Peyer's patch (tissue), 4 donors: ENCODE measurements around the gene KCNIP4. TPM values are rescaled to one million over a fixed set of nuclear protein-coding genes. Genes with fewer than 3 reads are reported as not detected.

Source experiments
- DNase-seq, 3 donors: peaks; one replicate each; pipeline ENCODE4 v3.0.0-alpha.2; 2017 to 2019
- H3K27ac ChIP-seq, 4 donors: fragments of 200-600 bp; sonication (generic); one replicate each; pipeline ENCODE4 v1.5.1; 2016 to 2019
- H3K27me3 ChIP-seq, 2 donors: fragments of 200-600 bp; sonication (generic); one replicate each; pipeline ENCODE4 v1.5.1; 2019
- H3K36me3 ChIP-seq, 3 donors: fragments of 200-600 bp; sonication (generic); one replicate each; pipeline ENCODE4 v1.5.1; 2016 to 2019
- H3K4me1 ChIP-seq, 4 donors: fragments of 200-600 bp; sonication (generic); one replicate each; pipeline ENCODE4 v1.5.1; 2016 to 2019
- H3K4me3 ChIP-seq, 4 donors: fragments of 200-600 bp; sonication (generic); 1 replicate in 3 of 4; 2 replicates in 1 of 4; pipeline ENCODE4 v1.5.1; 2016 to 2019; ENCODE audit warnings: mild to moderate bottlenecking in 1 of 4
- H3K9me3 ChIP-seq, 4 donors: fragments of 200-600 bp; sonication (generic); one replicate each; pipeline ENCODE4 v1.5.1; 2016 to 2019; ENCODE audit warnings: mild to moderate bottlenecking in 1 of 4
- POLR2A ChIP-seq, 2 donors: fragments of 450-650 bp; IDR thresholded peaks; one replicate each; pipeline ENCODE4 v1.5.1; 2017; ENCODE audit warnings: antibody characterized with exemption in 2 of 2, mild to moderate bottlenecking in 2 of 2, moderate library complexity in 2 of 2
- total RNA-seq, 4 donors: library from RNA; depleted of rRNA; stranded (reverse); fragments of >200 nt; gene quantifications; one replicate each; pipeline ENCODE4 v1.1.0, GENCODE V29; 2016
- TF ChIP-seq, protein P1 (sequence below), 6 experiments: fragments of 450-650 bp in 4 of 6; fragments of 200-600 bp in 2 of 6; sonication (generic) in 1 of 6; IDR thresholded peaks; one replicate each; pipeline ENCODE4 v1.5.1; 2017 to 2019; ENCODE audit warnings: antibody characterized with exemption in 6 of 6, mild to moderate bottlenecking in 3 of 6, moderate library complexity in 1 of 6

The KCNIP4 gene
- total RNA-seq, 4 donors from 2014 or later = 2.8 TPM; not detected in 3

DNA sequence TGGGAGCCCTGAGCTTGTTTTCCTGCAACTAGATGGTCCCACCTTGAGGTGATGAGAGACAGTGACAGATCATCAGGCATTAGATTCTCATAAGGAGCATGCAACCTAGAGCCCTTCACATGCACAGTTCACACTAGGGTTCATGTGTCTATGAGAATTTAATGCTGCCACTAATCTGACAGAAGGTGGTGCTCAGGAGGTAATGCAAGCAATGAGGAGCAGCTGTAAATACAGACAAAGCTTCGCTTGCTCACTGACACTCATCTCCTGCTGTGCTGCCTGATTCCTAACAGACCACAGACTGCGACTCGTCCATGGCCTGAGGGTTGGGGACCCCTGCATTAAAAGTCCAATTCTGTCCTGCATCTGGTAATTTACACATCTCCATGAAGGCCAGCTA is 141.6 kb downstream of the KCNIP4 start:
- TF ChIP-seq, protein P1, sequence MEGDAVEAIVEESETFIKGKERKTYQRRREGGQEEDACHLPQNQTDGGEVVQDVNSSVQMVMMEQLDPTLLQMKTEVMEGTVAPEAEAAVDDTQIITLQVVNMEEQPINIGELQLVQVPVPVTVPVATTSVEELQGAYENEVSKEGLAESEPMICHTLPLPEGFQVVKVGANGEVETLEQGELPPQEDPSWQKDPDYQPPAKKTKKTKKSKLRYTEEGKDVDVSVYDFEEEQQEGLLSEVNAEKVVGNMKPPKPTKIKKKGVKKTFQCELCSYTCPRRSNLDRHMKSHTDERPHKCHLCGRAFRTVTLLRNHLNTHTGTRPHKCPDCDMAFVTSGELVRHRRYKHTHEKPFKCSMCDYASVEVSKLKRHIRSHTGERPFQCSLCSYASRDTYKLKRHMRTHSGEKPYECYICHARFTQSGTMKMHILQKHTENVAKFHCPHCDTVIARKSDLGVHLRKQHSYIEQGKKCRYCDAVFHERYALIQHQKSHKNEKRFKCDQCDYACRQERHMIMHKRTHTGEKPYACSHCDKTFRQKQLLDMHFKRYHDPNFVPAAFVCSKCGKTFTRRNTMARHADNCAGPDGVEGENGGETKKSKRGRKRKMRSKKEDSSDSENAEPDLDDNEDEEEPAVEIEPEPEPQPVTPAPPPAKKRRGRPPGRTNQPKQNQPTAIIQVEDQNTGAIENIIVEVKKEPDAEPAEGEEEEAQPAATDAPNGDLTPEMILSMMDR (IDR thresholded peaks at IDR 0.05) = no peak
- TF ChIP-seq POLR2A (IDR thresholded peaks at IDR 0.05) = no peak
- no peaks in the 10 kb centered on the region for H3K27me3 ChIP-seq
- H3K36me3 ChIP-seq = no peaks in the 10 kb centered on the region
- no peak overlapping the region for H3K4me3 ChIP-seq
- no peak overlapping the region for H3K27ac ChIP-seq
- no peaks in the 10 kb centered on the region for H3K9me3 ChIP-seq
- no peak for DNase-seq
- H3K4me1 ChIP-seq = no peaks in the 10 kb centered on the region

DNA sequence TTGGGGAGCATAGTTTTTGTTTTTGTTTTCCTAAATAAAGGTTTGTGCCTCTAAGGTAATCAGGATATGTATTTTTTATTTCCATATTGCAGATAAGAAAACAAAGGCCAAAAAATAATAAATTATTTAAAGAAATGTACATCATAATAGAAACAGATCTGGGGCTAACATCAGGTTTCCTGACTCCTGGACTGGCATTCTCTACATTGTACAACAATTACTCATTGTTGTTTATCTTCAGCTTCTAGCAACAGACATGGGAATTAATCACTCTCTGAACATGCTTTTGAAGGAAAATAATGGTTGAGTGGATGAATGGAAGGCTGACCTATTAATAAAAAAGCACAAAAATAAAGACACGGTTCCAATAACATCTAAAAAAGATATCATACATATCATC is 146.2 kb downstream of the KCNIP4 start:
- no peak for DNase-seq
- Histone ChIP-seq H3K4me3 (no peak overlapping the region), H3K36me3 (no peaks in the 10 kb centered on the region), H3K9me3 (no peaks in the 10 kb centered on the region), H3K4me1 (no peaks in the 10 kb centered on the region), H3K27ac (no peak overlapping the region), H3K27me3 (no peaks in the 10 kb centered on the region)
- TF ChIP-seq, protein P1 (IDR thresholded peaks at IDR 0.05) = no peak
- TF ChIP-seq POLR2A (IDR thresholded peaks at IDR 0.05) = no peak

GRCh38 chr4:21801661-21802385 is 146.7 kb downstream of the KCNIP4 start:
- Histone ChIP-seq H3K9me3 (no peaks in the 10 kb centered on the region), H3K27ac (no peak overlapping the region), H3K4me1 (no peaks in the 10 kb centered on the region), H3K27me3 (no peaks in the 10 kb centered on the region), H3K36me3 (no peaks in the 10 kb centered on the region), H3K4me3 (no peak overlapping the region)
- TF ChIP-seq POLR2A (IDR thresholded peaks at IDR 0.05) = no peak
- TF ChIP-seq, protein P1 (IDR thresholded peaks at IDR 0.05) = no peak
- DNase-seq = no peak

- DNase-seq = no peak
- Histone ChIP-seq H3K36me3 (no peaks in the 10 kb centered on the region), H3K4me1 (no peaks in the 10 kb centered on the region), H3K27ac (no peak overlapping the region), H3K4me3 (no peak overlapping the region), H3K9me3 (no peaks in the 10 kb centered on the region), H3K27me3 (no peaks in the 10 kb centered on the region)
- TF ChIP-seq POLR2A (IDR thresholded peaks at IDR 0.05) = no peak
Measured at GRCh38 chr4:21795091-21795490, 153.5 kb downstream of the KCNIP4 start.

GRCh38 chr4:21792736-21793135 is 155.8 kb downstream of the KCNIP4 start:
- no peak for DNase-seq
- TF ChIP-seq POLR2A (IDR thresholded peaks at IDR 0.05) = no peak
- TF ChIP-seq, protein P1 (IDR thresholded peaks at IDR 0.05) = no peak
- Histone ChIP-seq H3K27me3 (no peaks in the 10 kb centered on the region), H3K4me1 (no peaks in the 10 kb centered on the region), H3K27ac (no peak overlapping the region), H3K4me3 (no peak overlapping the region), H3K36me3 (no peaks in the 10 kb centered on the region), H3K9me3 (no peaks in the 10 kb centered on the region)

- Histone ChIP-seq H3K36me3 (no peaks in the 10 kb centered on the region), H3K27ac (no peak overlapping the region), H3K4me3 (no peak overlapping the region), H3K4me1 (no peaks in the 10 kb centered on the region), H3K27me3 (no peaks in the 10 kb centered on the region), H3K9me3 (no peaks in the 10 kb centered on the region)
- TF ChIP-seq, protein P1 (IDR thresholded peaks at IDR 0.05) = peak; percentile 8 to 41 (median 30)
- no peak for TF ChIP-seq POLR2A (IDR thresholded peaks at IDR 0.05)
- no peak for DNase-seq
Measured at GRCh38 chr4:21790438-21791029, 158.0 kb downstream of the KCNIP4 start.
